Activated naive CD8-positive, alpha-beta T cell treated with anti-CD3 and anti-CD28 coated beads, Interleukin-2, amount 50 U/mL, for 24 hours (primary cell): Measurements from ENCODE around the gene CD151.

Experiments used
- ATAC-seq: fragments of 150-1000 bp; cut with Tn5 transposase; one replicate; pipeline ENCODE4 v1.10.0; 2021
- DNase-seq: peaks from one replicate; pipeline ENCODE4 v3.0.0; 2021
- H3K27ac Mint-ChIP-seq: one replicate; pipeline ENCODE4 v1.8.0; 2021; ENCODE audit warnings: mild to moderate bottlenecking, mixed read lengths
- H3K27me3 Mint-ChIP-seq: one replicate; pipeline ENCODE4 v1.8.0; 2021; ENCODE audit warnings: mixed read lengths
- H3K36me3 Mint-ChIP-seq: one replicate; pipeline ENCODE4 v1.8.0; 2021; ENCODE audit warnings: low read depth, mixed read lengths
- H3K4me1 Mint-ChIP-seq: one replicate; pipeline ENCODE4 v1.8.0; 2021; ENCODE audit warnings: mixed read lengths
- H3K4me3 Mint-ChIP-seq: one replicate; pipeline ENCODE4 v1.8.0; 2021; ENCODE audit warnings: mild to moderate bottlenecking, moderate library complexity, mixed read lengths
- H3K9me3 Mint-ChIP-seq: one replicate; pipeline ENCODE4 v1.8.0; 2021; ENCODE audit warnings: mixed read lengths

CD151 gene

DNA sequence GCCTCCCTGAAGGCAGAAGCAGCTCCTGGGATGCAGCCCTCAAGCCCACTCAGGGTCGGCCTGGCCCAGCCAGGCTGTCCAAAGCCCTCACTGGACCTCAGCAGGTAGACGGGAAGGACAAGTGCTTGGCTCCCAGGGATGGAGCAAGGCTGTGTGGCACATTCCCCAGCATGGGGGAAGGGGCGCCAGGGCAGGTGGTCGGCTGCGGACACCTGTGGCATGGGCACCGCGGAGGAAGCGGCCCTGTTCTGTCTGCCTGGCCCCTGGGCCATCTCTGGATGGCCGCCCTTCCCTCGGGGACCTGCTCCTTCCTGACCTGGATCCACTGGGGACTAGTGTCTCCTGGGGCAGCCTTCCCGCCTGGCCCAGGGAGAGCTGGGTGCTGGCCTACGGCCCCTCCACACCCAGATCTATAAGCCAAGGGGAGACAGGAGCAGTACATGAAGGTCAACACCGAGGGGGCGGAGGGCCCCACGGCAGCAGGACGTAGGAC is 51.9 kb downstream of the CD151 start:
- ATAC-seq: no peak

DNA sequence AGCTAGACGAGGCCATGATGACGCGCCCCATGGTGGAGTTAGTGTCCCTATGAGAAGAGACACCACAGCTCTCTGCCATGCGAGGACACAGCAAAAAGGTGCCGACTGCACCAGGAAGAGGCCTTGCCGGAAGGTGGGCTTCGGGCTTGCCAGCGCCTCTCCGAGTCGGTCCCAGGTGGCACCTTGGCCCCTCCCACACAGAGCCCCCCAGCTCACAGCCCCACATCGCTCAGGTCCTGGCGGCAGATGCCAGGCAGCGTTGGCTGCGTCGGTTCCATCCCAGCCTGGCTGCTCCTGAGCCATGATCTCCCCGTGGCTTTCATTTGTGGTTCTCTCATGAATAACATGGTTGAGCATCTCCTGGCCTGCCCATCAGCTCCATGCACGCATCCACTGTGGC is 53.8 kb downstream of the CD151 start:
- Mint-ChIP-seq H3K9me3 (no peaks in the 10 kb centered on the region), H3K36me3 (peaks cover 13% of the 10 kb centered on the region), H3K27ac (no peak overlapping the region), H3K4me3 (no peak overlapping the region), H3K27me3 (no peaks in the 10 kb centered on the region), H3K4me1 (no peaks in the 10 kb centered on the region)
- no peak for DNase-seq
- no peak for ATAC-seq

More for the DNA sequence above, 51.9 kb downstream of the CD151 start:
- Mint-ChIP-seq H3K36me3 (peaks cover 13% of the 10 kb centered on the region), H3K4me3 (no peak overlapping the region), H3K4me1 (no peaks in the 10 kb centered on the region), H3K27ac (no peak overlapping the region), H3K27me3 (no peaks in the 10 kb centered on the region), H3K9me3 (no peaks in the 10 kb centered on the region)
- no peak for DNase-seq

DNA sequence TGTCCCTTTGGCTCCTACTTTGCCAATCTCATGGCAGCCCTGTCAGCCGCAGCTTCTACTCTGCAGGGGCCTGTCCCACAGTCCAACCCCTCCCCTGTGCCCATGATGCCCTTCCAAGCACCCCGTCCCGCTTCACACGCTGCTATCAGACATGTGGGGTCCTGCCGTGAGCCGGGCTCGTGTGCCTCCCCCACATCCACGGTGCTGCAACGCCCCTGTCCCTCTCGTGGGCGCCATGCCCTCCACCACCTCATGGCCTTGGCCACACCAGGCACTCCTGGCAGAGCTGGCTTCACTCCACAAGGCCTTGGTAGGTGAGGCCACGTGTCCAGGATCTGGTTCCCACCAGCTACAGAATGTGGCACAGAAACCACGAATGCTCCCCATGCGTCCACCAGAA is 54.8 kb downstream of the CD151 start:
- no peak for ATAC-seq
- H3K9me3 Mint-ChIP-seq: no peaks in the 10 kb centered on the region
- H3K4me1 Mint-ChIP-seq: no peaks in the 10 kb centered on the region
- H3K27me3 Mint-ChIP-seq: no peaks in the 10 kb centered on the region
- H3K4me3 Mint-ChIP-seq: no peak overlapping the region
- H3K27ac Mint-ChIP-seq: no peak overlapping the region
- peaks cover 7% of the 10 kb centered on the region for H3K36me3 Mint-ChIP-seq
- DNase-seq: no peak
